HEK293 (cell line): ENCODE data around the gene RFTN1.

Experiments
- BCL11A ChIP-seq: fragments of 450-650 bp; formaldehyde crosslinking; IDR thresholded peaks from 2 replicates; pipeline ENCODE4 v1.5.1; 2016; ENCODE audit warnings: low read depth, missing biosample characterization, missing genetic modification characterization
- GFI1B ChIP-seq: fragments of 450-650 bp; formaldehyde crosslinking; IDR thresholded peaks from 2 replicates; pipeline ENCODE4 v1.5.1; 2016; ENCODE audit warnings: missing biosample characterization, missing genetic modification characterization
- PRDM1 ChIP-seq: fragments of 450-650 bp; formaldehyde crosslinking; IDR thresholded peaks from 2 replicates; pipeline ENCODE4; 2016; ENCODE audit warnings: missing biosample characterization, missing genetic modification characterization
- SCRT1 ChIP-seq: fragments of 450-650 bp; formaldehyde crosslinking; IDR thresholded peaks from 2 replicates; pipeline ENCODE4 v1.5.1; 2016; ENCODE audit warnings: missing biosample characterization, missing genetic modification characterization, borderline replicate concordance
- ZBTB48 ChIP-seq: fragments of 450-650 bp; formaldehyde crosslinking; IDR thresholded peaks from 2 replicates; pipeline ENCODE4 v1.5.1; 2016; ENCODE audit warnings: missing biosample characterization, missing genetic modification characterization
- ZBTB7A ChIP-seq: fragments of 450-650 bp; formaldehyde crosslinking; IDR thresholded peaks from 2 replicates; pipeline ENCODE4 v1.5.1; 2016; ENCODE audit warnings: low read depth, missing biosample characterization, missing genetic modification characterization
- ZFP37 ChIP-seq: fragments of 450-650 bp; formaldehyde crosslinking; IDR thresholded peaks from 2 replicates; pipeline ENCODE4 v1.5.1; 2016; ENCODE audit warnings: missing biosample characterization, missing genetic modification characterization
- ZFP41 ChIP-seq: fragments of 450-650 bp; formaldehyde crosslinking; IDR thresholded peaks from 2 replicates; pipeline ENCODE4 v1.5.1; 2016; ENCODE audit warnings: missing biosample characterization, missing genetic modification characterization, borderline replicate concordance
- ZFP69B ChIP-seq: fragments of 450-650 bp; formaldehyde crosslinking; IDR thresholded peaks from 2 replicates; pipeline ENCODE4 v1.5.1; 2016; ENCODE audit warnings: missing biosample characterization, missing genetic modification characterization
- ZNF112 ChIP-seq: fragments of 450-650 bp; formaldehyde crosslinking; IDR thresholded peaks from 2 replicates; pipeline ENCODE4 v1.5.0; 2017; ENCODE audit warnings: missing biosample characterization, missing genetic modification characterization
- ZNF155 ChIP-seq: fragments of 450-650 bp; formaldehyde crosslinking; IDR thresholded peaks from 2 replicates; pipeline ENCODE4 v1.5.1; 2016; ENCODE audit warnings: missing biosample characterization, missing genetic modification characterization
- ZNF184 ChIP-seq: fragments of 450-650 bp; IDR thresholded peaks from 2 replicates; pipeline ENCODE4 v1.5.1; 2018; ENCODE audit warnings: missing biosample characterization, mild to moderate bottlenecking, missing genetic modification characterization
- ZNF416 ChIP-seq: fragments of 450-650 bp; formaldehyde crosslinking; IDR thresholded peaks from 2 replicates; pipeline ENCODE4 v1.5.1; 2016; ENCODE audit warnings: missing biosample characterization, missing genetic modification characterization
- ZNF426 ChIP-seq: fragments of 450-650 bp; formaldehyde crosslinking; IDR thresholded peaks from 2 replicates; pipeline ENCODE4 v1.5.1; 2017; ENCODE audit warnings: missing biosample characterization, missing genetic modification characterization, mild to moderate bottlenecking, inconsistent platforms, moderate library complexity
- ZNF629 ChIP-seq: fragments of 450-650 bp; formaldehyde crosslinking; IDR thresholded peaks from 2 replicates; pipeline ENCODE4 v1.5.1; 2017; ENCODE audit warnings: missing biosample characterization, missing genetic modification characterization
- ZNF660 ChIP-seq: fragments of 450-650 bp; IDR thresholded peaks from 2 replicates; pipeline ENCODE4 v1.5.1; 2018; ENCODE audit warnings: missing biosample characterization, mild to moderate bottlenecking, missing genetic modification characterization
- ZNF785 ChIP-seq: fragments of 450-650 bp; formaldehyde crosslinking; IDR thresholded peaks from 2 replicates; pipeline ENCODE4 v1.5.1; 2016; ENCODE audit warnings: missing biosample characterization, missing genetic modification characterization
- TF ChIP-seq, protein P1 (sequence below): fragments of 450-650 bp; formaldehyde crosslinking; IDR thresholded peaks from 2 replicates; pipeline ENCODE4 v1.5.1; 2016; ENCODE audit warnings: missing biosample characterization, missing genetic modification characterization
- TF ChIP-seq, protein P2 (sequence below): fragments of 450-650 bp; formaldehyde crosslinking; IDR thresholded peaks from 2 replicates; pipeline ENCODE4 v1.5.1; 2017; ENCODE audit warnings: missing biosample characterization, mild to moderate bottlenecking, missing genetic modification characterization, moderate library complexity
- TF ChIP-seq, protein P3 (sequence below): fragments of 450-650 bp; formaldehyde crosslinking; IDR thresholded peaks from 2 replicates; pipeline ENCODE4 v1.5.0; 2017; ENCODE audit warnings: missing biosample characterization, missing genetic modification characterization, borderline replicate concordance
- TF ChIP-seq, protein P4 (sequence below): fragments of 450-650 bp; formaldehyde crosslinking; IDR thresholded peaks from 2 replicates; pipeline ENCODE4 v1.5.1; 2016; ENCODE audit warnings: missing biosample characterization, missing genetic modification characterization
- TF ChIP-seq, protein P5 (sequence below): fragments of 450-650 bp; formaldehyde crosslinking; IDR thresholded peaks from 2 replicates; pipeline ENCODE4 v1.5.1; 2016; ENCODE audit warnings: missing biosample characterization, missing genetic modification characterization
- TF ChIP-seq, protein P6 (sequence below): fragments of 450-650 bp; formaldehyde crosslinking; conservative IDR thresholded peaks from 2 replicates; pipeline ENCODE4 v1.5.1; 2016; ENCODE audit warnings: low read depth, missing biosample characterization, missing genetic modification characterization
- TF ChIP-seq, protein P7 (sequence below): sonication (generic); formaldehyde crosslinking; IDR thresholded peaks from 2 replicates; pipeline ENCODE4 v1.8.1; 2022; ENCODE audit warnings: mild to moderate bottlenecking, moderate library complexity, missing genetic modification reagents

RFTN1 gene

DNA sequence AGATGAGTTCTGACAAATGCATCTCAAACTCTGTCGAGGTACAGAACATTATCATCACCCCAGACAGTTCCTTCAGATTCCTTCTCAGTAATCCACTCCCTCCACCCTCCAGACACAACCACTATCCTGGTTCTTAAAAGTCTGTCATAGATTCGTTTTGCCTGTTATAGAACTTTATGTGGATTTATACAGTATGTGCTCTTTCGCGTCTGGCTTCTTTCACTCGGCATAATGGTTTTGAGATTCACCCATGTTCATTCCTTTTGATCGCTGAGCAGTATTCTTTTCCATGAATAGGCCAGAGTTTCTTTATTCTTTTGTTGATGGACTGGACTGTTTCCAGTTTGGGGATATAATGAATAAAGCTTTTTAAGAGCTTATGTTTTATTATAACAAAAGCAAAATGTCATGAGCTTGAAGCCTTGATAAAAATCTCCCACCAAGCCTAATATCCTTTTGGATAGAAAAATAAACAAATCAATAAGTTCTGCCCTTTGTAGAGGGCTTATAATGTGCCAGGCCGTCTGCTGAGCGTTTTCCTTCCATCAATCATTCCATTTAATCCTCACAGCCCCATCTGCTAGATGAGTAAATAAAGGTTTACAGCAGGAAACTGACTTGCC, 21.3 kb upstream of the RFTN1 start (continued):
- TF ChIP-seq ZBTB7A (tag by site-specific recombination) (no peak), ZBTB48 (tag by site-specific recombination) (no peak), ZFP37 (no peak), ZNF785 (tag by site-specific recombination) (no peak), ZFP41 (tag by site-specific recombination) (no peak), ZNF660 (tag by site-specific recombination) (no peak), ZNF155 (tag by site-specific recombination) (no peak), SCRT1 (tag by site-specific recombination) (no peak), ZNF426 (tag by site-specific recombination) (no peak), ZNF416 (tag by site-specific recombination) (no peak), BCL11A (tag by site-specific recombination) (no peak), ZFP69B (tag by site-specific recombination) (no peak), PRDM1 (no peak), ZNF112 (tag by site-specific recombination) (no peak), ZNF629 (tag by site-specific recombination) (no peak), GFI1B (tag by site-specific recombination) (no peak), ZNF184 (tag by site-specific recombination) (no peak)
- TF ChIP-seq, protein P1, sequence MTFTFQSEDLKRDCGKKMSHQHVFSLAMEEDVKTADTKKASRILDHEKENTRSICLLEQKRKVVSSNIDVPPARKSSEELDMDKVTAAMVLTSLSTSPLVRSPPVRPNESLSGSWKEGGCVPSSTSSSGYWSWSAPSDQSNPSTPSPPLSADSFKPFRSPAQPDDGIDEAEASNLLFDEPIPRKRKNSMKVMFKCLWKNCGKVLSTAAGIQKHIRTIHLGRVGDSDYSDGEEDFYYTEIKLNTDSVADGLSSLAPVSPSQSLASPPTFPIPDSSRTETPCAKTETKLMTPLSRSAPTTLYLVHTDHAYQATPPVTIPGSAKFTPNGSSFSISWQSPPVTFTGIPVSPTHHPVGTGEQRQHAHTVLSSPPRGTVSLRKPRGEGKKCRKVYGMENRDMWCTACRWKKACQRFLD (tag by site-specific recombination), result no peak
- TF ChIP-seq, protein P2, sequence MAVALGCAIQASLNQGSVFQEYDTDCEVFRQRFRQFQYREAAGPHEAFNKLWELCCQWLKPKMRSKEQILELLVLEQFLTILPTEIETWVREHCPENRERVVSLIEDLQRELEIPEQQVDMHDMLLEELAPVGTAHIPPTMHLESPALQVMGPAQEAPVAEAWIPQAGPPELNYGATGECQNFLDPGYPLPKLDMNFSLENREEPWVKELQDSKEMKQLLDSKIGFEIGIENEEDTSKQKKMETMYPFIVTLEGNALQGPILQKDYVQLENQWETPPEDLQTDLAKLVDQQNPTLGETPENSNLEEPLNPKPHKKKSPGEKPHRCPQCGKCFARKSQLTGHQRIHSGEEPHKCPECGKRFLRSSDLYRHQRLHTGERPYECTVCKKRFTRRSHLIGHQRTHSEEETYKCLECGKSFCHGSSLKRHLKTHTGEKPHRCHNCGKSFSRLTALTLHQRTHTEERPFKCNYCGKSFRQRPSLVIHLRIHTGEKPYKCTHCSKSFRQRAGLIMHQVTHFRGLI, result no peak
- TF ChIP-seq, protein P3, sequence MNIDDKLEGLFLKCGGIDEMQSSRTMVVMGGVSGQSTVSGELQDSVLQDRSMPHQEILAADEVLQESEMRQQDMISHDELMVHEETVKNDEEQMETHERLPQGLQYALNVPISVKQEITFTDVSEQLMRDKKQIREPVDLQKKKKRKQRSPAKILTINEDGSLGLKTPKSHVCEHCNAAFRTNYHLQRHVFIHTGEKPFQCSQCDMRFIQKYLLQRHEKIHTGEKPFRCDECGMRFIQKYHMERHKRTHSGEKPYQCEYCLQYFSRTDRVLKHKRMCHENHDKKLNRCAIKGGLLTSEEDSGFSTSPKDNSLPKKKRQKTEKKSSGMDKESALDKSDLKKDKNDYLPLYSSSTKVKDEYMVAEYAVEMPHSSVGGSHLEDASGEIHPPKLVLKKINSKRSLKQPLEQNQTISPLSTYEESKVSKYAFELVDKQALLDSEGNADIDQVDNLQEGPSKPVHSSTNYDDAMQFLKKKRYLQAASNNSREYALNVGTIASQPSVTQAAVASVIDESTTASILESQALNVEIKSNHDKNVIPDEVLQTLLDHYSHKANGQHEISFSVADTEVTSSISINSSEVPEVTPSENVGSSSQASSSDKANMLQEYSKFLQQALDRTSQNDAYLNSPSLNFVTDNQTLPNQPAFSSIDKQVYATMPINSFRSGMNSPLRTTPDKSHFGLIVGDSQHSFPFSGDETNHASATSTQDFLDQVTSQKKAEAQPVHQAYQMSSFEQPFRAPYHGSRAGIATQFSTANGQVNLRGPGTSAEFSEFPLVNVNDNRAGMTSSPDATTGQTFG (tag by site-specific recombination), result no peak
- TF ChIP-seq, protein P4, sequence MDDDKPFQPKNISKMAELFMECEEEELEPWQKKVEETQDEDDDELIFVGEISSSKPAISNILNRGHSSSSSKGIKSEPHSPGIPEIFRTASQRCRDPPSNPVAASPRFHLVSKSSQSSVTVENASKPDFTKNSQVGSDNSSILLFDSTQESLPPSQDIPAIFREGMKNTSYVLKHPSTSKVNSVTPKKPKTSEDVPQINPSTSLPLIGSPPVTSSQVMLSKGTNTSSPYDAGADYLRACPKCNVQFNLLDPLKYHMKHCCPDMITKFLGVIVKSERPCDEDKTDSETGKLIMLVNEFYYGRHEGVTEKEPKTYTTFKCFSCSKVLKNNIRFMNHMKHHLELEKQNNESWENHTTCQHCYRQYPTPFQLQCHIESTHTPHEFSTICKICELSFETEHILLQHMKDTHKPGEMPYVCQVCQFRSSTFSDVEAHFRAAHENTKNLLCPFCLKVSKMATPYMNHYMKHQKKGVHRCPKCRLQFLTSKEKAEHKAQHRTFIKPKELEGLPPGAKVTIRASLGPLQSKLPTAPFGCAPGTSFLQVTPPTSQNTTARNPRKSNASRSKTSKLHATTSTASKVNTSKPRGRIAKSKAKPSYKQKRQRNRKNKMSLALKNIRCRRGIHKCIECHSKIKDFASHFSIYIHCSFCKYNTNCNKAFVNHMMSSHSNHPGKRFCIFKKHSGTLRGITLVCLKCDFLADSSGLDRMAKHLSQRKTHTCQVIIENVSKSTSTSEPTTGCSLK (tag by site-specific recombination), result no peak
- TF ChIP-seq, protein P5, sequence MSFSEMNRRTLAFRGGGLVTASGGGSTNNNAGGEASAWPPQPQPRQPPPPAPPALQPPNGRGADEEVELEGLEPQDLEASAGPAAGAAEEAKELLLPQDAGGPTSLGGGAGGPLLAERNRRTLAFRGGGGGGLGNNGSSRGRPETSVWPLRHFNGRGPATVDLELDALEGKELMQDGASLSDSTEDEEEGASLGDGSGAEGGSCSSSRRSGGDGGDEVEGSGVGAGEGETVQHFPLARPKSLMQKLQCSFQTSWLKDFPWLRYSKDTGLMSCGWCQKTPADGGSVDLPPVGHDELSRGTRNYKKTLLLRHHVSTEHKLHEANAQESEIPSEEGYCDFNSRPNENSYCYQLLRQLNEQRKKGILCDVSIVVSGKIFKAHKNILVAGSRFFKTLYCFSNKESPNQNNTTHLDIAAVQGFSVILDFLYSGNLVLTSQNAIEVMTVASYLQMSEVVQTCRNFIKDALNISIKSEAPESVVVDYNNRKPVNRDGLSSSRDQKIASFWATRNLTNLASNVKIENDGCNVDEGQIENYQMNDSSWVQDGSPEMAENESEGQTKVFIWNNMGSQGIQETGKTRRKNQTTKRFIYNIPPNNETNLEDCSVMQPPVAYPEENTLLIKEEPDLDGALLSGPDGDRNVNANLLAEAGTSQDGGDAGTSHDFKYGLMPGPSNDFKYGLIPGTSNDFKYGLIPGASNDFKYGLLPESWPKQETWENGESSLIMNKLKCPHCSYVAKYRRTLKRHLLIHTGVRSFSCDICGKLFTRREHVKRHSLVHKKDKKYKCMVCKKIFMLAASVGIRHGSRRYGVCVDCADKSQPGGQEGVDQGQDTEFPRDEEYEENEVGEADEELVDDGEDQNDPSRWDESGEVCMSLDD (tag by site-specific recombination), result no peak
- TF ChIP-seq, protein P6, sequence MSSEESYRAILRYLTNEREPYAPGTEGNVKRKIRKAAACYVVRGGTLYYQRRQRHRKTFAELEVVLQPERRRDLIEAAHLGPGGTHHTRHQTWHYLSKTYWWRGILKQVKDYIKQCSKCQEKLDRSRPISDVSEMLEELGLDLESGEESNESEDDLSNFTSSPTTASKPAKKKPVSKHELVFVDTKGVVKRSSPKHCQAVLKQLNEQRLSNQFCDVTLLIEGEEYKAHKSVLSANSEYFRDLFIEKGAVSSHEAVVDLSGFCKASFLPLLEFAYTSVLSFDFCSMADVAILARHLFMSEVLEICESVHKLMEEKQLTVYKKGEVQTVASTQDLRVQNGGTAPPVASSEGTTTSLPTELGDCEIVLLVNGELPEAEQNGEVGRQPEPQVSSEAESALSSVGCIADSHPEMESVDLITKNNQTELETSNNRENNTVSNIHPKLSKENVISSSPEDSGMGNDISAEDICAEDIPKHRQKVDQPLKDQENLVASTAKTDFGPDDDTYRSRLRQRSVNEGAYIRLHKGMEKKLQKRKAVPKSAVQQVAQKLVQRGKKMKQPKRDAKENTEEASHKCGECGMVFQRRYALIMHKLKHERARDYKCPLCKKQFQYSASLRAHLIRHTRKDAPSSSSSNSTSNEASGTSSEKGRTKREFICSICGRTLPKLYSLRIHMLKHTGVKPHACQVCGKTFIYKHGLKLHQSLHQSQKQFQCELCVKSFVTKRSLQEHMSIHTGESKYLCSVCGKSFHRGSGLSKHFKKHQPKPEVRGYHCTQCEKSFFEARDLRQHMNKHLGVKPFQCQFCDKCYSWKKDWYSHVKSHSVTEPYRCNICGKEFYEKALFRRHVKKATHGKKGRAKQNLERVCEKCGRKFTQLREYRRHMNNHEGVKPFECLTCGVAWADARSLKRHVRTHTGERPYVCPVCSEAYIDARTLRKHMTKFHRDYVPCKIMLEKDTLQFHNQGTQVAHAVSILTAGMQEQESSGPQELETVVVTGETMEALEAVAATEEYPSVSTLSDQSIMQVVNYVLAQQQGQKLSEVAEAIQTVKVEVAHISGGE, result no peak
- TF ChIP-seq, protein P7, sequence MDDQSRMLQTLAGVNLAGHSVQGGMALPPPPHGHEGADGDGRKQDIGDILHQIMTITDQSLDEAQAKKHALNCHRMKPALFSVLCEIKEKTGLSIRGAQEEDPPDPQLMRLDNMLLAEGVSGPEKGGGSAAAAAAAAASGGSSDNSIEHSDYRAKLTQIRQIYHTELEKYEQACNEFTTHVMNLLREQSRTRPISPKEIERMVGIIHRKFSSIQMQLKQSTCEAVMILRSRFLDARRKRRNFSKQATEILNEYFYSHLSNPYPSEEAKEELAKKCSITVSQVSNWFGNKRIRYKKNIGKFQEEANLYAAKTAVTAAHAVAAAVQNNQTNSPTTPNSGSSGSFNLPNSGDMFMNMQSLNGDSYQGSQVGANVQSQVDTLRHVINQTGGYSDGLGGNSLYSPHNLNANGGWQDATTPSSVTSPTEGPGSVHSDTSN, result no peak
